ENCODE data around the gene ZSWIM5. TPM values are rescaled to one million over a fixed set of nuclear protein-coding genes. Genes with fewer than 3 reads are reported as not detected.
"Not testable (repeated sequence)": the region's sequence is repeated elsewhere in the genome, so short reads cannot be mapped to it uniquely, and the experiment has no call there.

The ZSWIM5 gene
- total and polyA plus RNA-seq, 2 experiments from 2014 or later, result 2.0 to 4.0 TPM

- WGBS (ENCODE audit: low lambda C conversion rate, missing lambda C conversion rate), result 96% methylated on average over 2 of the region's 2 CpGs
- Histone ChIP-seq H2AFZ (no peak overlapping the region), H3K4me3 (no peak overlapping the region), H4K20me1 (ENCODE audit: insufficient read depth, poor library complexity, severe bottlenecking) (no peaks in the 10 kb centered on the region), H3K4me1 (ENCODE audit: insufficient read depth) (no peaks in the 10 kb centered on the region), H3K79me2 (no peaks in the 10 kb centered on the region), H3K4me2 (no peak overlapping the region), H3K27ac (no peak overlapping the region), H3K9me2 (replicated peaks; ENCODE audit: insufficient read depth) (no peaks in the 10 kb centered on the region), H3K27me3 (no peaks in the 10 kb centered on the region), H3K9me3 (ENCODE audit: low read depth) (no peaks in the 10 kb centered on the region), H3K36me3 (replicated peaks; ENCODE audit: insufficient read depth, low read depth) (no peaks in the 10 kb centered on the region)
- TF ChIP-seq EZH2phosphoT487 (IDR thresholded peaks at IDR 0.05; ENCODE audit: low read depth, severe bottlenecking, unreplicated experiment), result no peak
- TF ChIP-seq CTCF (IDR thresholded peaks at IDR 0.05; ENCODE audit: poor library complexity), result no peak
- TF ChIP-seq EZH2 (IDR thresholded peaks at IDR 0.05; ENCODE audit: borderline replicate concordance), result no peak
- no peak for DNase-seq (ENCODE audit: low spot score)
These were observed 18.7 kb downstream of the ZSWIM5 start for GRCh38 chr1:45187725-45188124.

- H3K4me2 ChIP-seq; H3K4me3 ChIP-seq; H4K20me1 ChIP-seq (ENCODE audit: insufficient read depth, poor library complexity, severe bottlenecking); H3K4me1 ChIP-seq (ENCODE audit: insufficient read depth); H3K27ac ChIP-seq; H3K9me3 ChIP-seq (ENCODE audit: low read depth); H3K36me3 ChIP-seq (replicated peaks; ENCODE audit: insufficient read depth, low read depth); H2AFZ ChIP-seq; H3K9me2 ChIP-seq (replicated peaks; ENCODE audit: insufficient read depth); H3K79me2 ChIP-seq; DNase-seq (ENCODE audit: low spot score); H3K27me3 ChIP-seq: not testable (repeated sequence)
- 98% methylated on average over 20 of the region's 21 CpGs for WGBS (ENCODE audit: low lambda C conversion rate, missing lambda C conversion rate)
These were observed 26.4 kb downstream of the ZSWIM5 start for GRCh38 chr1:45179918-45180519.

- H3K27ac ChIP-seq, result no peak overlapping the region
These were observed 29.0 kb downstream of the ZSWIM5 start for GRCh38 chr1:45177452-45177851.

GRCh38 chr1:45172764-45173163, 33.6 kb downstream of the ZSWIM5 start:
- no peak overlapping the region for H3K27ac ChIP-seq
- no peak for DNase-seq (ENCODE audit: low spot score)
- no peaks in the 10 kb centered on the region for H3K9me3 ChIP-seq (ENCODE audit: low read depth)
- H3K79me2 ChIP-seq, result no peaks in the 10 kb centered on the region
- H3K27me3 ChIP-seq, result no peaks in the 10 kb centered on the region
- no peak overlapping the region for H3K4me3 ChIP-seq
- 80% methylated on average over 3 of the region's 3 CpGs for WGBS (ENCODE audit: low lambda C conversion rate, missing lambda C conversion rate)
- no peak overlapping the region for H3K4me2 ChIP-seq
- no peak overlapping the region for H2AFZ ChIP-seq
- no peak for TF ChIP-seq EZH2 (IDR thresholded peaks at IDR 0.05; ENCODE audit: borderline replicate concordance)
- TF ChIP-seq EZH2phosphoT487 (IDR thresholded peaks at IDR 0.05; ENCODE audit: low read depth, severe bottlenecking, unreplicated experiment), result no peak
- no peak for TF ChIP-seq CTCF (IDR thresholded peaks at IDR 0.05; ENCODE audit: poor library complexity)
- H3K36me3 ChIP-seq (replicated peaks; ENCODE audit: insufficient read depth, low read depth), result no peaks in the 10 kb centered on the region
- no peaks in the 10 kb centered on the region for H3K9me2 ChIP-seq (replicated peaks; ENCODE audit: insufficient read depth)
- no peaks in the 10 kb centered on the region for H4K20me1 ChIP-seq (ENCODE audit: insufficient read depth, poor library complexity, severe bottlenecking)
- H3K4me1 ChIP-seq (ENCODE audit: insufficient read depth), result no peaks in the 10 kb centered on the region

More at GRCh38 chr1:45177452-45177851, 29.0 kb downstream of the ZSWIM5 start:
- Histone ChIP-seq H3K4me3 (no peak overlapping the region), H3K27me3 (no peaks in the 10 kb centered on the region), H3K9me3 (ENCODE audit: low read depth) (no peaks in the 10 kb centered on the region), H4K20me1 (ENCODE audit: insufficient read depth, poor library complexity, severe bottlenecking) (no peaks in the 10 kb centered on the region), H3K9me2 (replicated peaks; ENCODE audit: insufficient read depth) (no peaks in the 10 kb centered on the region), H3K4me1 (ENCODE audit: insufficient read depth) (no peaks in the 10 kb centered on the region), H3K79me2 (no peaks in the 10 kb centered on the region), H3K4me2 (no peak overlapping the region), H2AFZ (no peak overlapping the region), H3K36me3 (replicated peaks; ENCODE audit: insufficient read depth, low read depth) (no peaks in the 10 kb centered on the region)
- no peak for DNase-seq (ENCODE audit: low spot score)
- 57% methylated on average over 1 of the region's 1 CpG for WGBS (ENCODE audit: low lambda C conversion rate, missing lambda C conversion rate)
- no peak for TF ChIP-seq EZH2phosphoT487 (IDR thresholded peaks at IDR 0.05; ENCODE audit: low read depth, severe bottlenecking, unreplicated experiment)
- TF ChIP-seq CTCF (IDR thresholded peaks at IDR 0.05; ENCODE audit: poor library complexity), result no peak
- TF ChIP-seq EZH2 (IDR thresholded peaks at IDR 0.05; ENCODE audit: borderline replicate concordance), result no peak

Measured in hepatocyte (in vitro differentiated cells).